ENCODE data around the gene CTXND1. TPM values are rescaled to one million over a fixed set of nuclear protein-coding genes. Genes with fewer than 3 reads are reported as not detected.

Gene CTXND1
- total and polyA plus RNA-seq, 2 of the 8 experiments (the other 6 are each of a cell fraction or from before 2014, with no cell fraction given) = 0.03 TPM; not detected in 1

GRCh38 chr15:80173022-80173759 is 78.8 kb downstream of the CTXND1 start (continued):
- TF ChIP-seq NANOG (IDR thresholded peaks at IDR 0.05; ENCODE audit: insufficient read depth, low read depth, low read length, poor library complexity, severe bottlenecking) (peak; percentile 6), JUND (IDR thresholded peaks at IDR 0.05; ENCODE audit: low read length) (no peak), RXRA (IDR thresholded peaks at IDR 0.05; ENCODE audit: insufficient read depth, low read depth, low read length) (no peak), EGR1 (IDR thresholded peaks at IDR 0.05; ENCODE audit: borderline replicate concordance, low read depth, low read length) (no peak), MAFK (IDR thresholded peaks at IDR 0.05; ENCODE audit: low read depth, low read length) (no peak), RAD21 (IDR thresholded peaks at IDR 0.05 in 1 of 2, conservative IDR thresholded peaks at IDR 0.05 in 1 of 2; ENCODE audit: low read depth in 2 of 2, low read length in 2 of 2) (peak; percentile 94 to 96), CBX5 (IDR thresholded peaks at IDR 0.05; ENCODE audit: low read depth, low read length) (no peak), TAF7 (optimal IDR thresholded peaks at IDR 0.05; ENCODE audit: borderline replicate concordance, low read depth, low read length) (no peak)
- TF ChIP-seq, protein P1, sequence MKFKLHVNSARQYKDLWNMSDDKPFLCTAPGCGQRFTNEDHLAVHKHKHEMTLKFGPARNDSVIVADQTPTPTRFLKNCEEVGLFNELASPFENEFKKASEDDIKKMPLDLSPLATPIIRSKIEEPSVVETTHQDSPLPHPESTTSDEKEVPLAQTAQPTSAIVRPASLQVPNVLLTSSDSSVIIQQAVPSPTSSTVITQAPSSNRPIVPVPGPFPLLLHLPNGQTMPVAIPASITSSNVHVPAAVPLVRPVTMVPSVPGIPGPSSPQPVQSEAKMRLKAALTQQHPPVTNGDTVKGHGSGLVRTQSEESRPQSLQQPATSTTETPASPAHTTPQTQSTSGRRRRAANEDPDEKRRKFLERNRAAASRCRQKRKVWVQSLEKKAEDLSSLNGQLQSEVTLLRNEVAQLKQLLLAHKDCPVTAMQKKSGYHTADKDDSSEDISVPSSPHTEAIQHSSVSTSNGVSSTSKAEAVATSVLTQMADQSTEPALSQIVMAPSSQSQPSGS (IDR thresholded peaks at IDR 0.05; ENCODE audit: low read length) = no peak
- TF ChIP-seq, protein P2, sequence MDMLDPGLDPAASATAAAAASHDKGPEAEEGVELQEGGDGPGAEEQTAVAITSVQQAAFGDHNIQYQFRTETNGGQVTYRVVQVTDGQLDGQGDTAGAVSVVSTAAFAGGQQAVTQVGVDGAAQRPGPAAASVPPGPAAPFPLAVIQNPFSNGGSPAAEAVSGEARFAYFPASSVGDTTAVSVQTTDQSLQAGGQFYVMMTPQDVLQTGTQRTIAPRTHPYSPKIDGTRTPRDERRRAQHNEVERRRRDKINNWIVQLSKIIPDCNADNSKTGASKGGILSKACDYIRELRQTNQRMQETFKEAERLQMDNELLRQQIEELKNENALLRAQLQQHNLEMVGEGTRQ (IDR thresholded peaks at IDR 0.05; ENCODE audit: low read length) = no peak
- TF ChIP-seq, protein P3, sequence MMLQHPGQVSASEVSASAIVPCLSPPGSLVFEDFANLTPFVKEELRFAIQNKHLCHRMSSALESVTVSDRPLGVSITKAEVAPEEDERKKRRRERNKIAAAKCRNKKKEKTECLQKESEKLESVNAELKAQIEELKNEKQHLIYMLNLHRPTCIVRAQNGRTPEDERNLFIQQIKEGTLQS (IDR thresholded peaks at IDR 0.05; ENCODE audit: insufficient read depth, low read depth, low read length) = no peak

Measured in H1 (cell line).